GM19395 (cell line): Measurements from ENCODE around the gene CD2.

Source experiments
- ATAC-seq: cut with Tn5 transposase; IDR thresholded peaks from one replicate; pipeline ENCODE4 v1.9.1; 2021; ENCODE audit warnings: mild to moderate bottlenecking, moderate library complexity; ENCODE audit not compliant: unreplicated experiment

The CD2 gene

DNA sequence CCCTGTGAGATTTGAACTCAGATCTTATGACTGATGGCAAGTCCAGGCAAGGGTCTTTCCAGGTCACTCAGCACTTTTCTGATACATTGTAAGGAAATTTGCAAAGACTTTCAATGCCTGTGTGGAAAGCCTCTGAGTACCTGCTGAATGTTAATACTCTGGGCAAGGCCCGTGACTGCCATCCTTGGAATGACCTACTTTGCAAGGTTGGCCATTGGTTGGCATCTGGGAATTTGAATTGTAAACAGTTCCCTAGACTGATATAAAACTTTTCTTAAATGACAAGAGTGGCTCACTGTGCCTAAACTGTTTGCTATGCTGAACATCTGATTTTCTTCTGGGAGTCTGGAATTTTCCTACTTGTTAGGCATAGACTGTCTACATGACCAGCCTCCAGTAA is 57.1 kb downstream of the CD2 start:
- ATAC-seq = no peak

GRCh38 chr1:116814926-116815723 is 60.9 kb downstream of the CD2 start:
- no peak for ATAC-seq

DNA sequence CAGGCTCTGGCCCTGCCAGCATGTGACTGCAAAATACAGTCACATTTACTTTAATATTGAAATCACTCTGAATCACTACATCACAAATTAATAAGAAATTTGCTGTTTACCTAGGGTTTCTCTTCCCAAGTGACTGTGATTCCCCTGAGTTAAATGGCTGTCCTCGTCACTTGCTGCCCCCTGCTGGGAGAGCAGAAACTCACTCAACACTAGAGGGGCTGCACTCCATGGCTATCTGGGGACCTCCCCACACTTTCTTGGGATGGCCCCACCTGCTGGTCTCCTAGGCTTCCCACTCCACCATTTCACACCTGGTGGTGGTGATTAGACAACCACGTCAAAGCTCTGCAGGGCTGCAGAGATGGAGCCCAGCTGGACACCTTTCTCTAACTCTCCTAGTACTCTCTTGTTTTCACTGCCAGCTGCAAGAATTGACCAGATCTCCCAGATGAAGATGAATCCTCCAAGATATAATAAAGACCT is 63.4 kb downstream of the CD2 start:
- ATAC-seq = no peak
